Stimulated activated naive CD8-positive, alpha-beta T cell treated with anti-CD3 and anti-CD28 coated beads, Interleukin-15, amount 100 ng/mL, for 72 hours (primary cell): ENCODE results near the gene ATPAF1.
A peak's percentile ranks its signal among the peaks of the same experiment; 100 is the strongest.

Experiments
- ATAC-seq: fragments of 150-1000 bp; cut with Tn5 transposase; 2 replicates; pipeline ENCODE4 v1.10.0; 2021; ENCODE audit warnings: mild to moderate bottlenecking, moderate library complexity
- DNase-seq, 2 donors: peaks; one replicate each; pipeline ENCODE4 v3.0.0; 2021 to 2022
- H3K27ac Mint-ChIP-seq, 2 donors: one replicate each; pipeline ENCODE4 v1.8.0; 2022; ENCODE audit warnings: mild to moderate bottlenecking in 2 of 2, mixed read lengths in 2 of 2, moderate library complexity in 2 of 2
- H3K27me3 Mint-ChIP-seq: one replicate; pipeline ENCODE4 v1.8.0; 2022; ENCODE audit warnings: mixed read lengths
- H3K4me1 Mint-ChIP-seq: one replicate; pipeline ENCODE4 v1.8.0; 2022; ENCODE audit warnings: mild to moderate bottlenecking, mixed read lengths
- H3K4me3 Mint-ChIP-seq, 2 donors: one replicate each; pipeline ENCODE4 v1.8.0; 2022; ENCODE audit warnings: mild to moderate bottlenecking in 2 of 2, mixed read lengths in 2 of 2, moderate library complexity in 1 of 2
- H3K9me3 Mint-ChIP-seq, 2 donors: one replicate each; pipeline ENCODE4 v1.8.0; 2022; ENCODE audit warnings: mixed read lengths in 2 of 2

ATPAF1 gene

GRCh38 chr1:46599059-46599970, 68.8 kb downstream of the ATPAF1 start:
- Mint-ChIP-seq H3K27me3 (no peaks in the 10 kb centered on the region), H3K4me3 (no peak overlapping the region), H3K27ac (no peak overlapping the region), H3K9me3 (no peaks in the 10 kb centered on the region), H3K4me1 (peaks cover 56% of the 10 kb centered on the region)
- ATAC-seq (no peak), DNase-seq (no peak)

- peaks cover 39% of the 10 kb centered on the region for H3K4me1 Mint-ChIP-seq
- no peaks in the 10 kb centered on the region for H3K9me3 Mint-ChIP-seq
- no peak for ATAC-seq
- H3K27me3 Mint-ChIP-seq: no peaks in the 10 kb centered on the region
- H3K4me3 Mint-ChIP-seq: no peak overlapping the region
- H3K27ac Mint-ChIP-seq: no peak overlapping the region
- no peak for DNase-seq
These were observed 71.3 kb downstream of the ATPAF1 start for GRCh38 chr1:46596846-46597245.

- DNase-seq: no peak
- ATAC-seq: no peak
- Mint-ChIP-seq H3K9me3 (no peaks in the 10 kb centered on the region), H3K4me1 (peaks cover 41% of the 10 kb centered on the region), H3K27me3 (no peaks in the 10 kb centered on the region), H3K27ac (no peak overlapping the region), H3K4me3 (no peak overlapping the region)
These were observed 72.1 kb downstream of the ATPAF1 start for GRCh38 chr1:46596036-46596435.

GRCh38 chr1:46595127-46595526, 73.0 kb downstream of the ATPAF1 start:
- DNase-seq (no peak), ATAC-seq (no peak)
- Mint-ChIP-seq H3K4me3 (peak overlapping the region in 1 of 2 donors; percentile 3), H3K4me1 (peaks cover 37% of the 10 kb centered on the region), H3K9me3 (no peaks in the 10 kb centered on the region), H3K27ac (no peak overlapping the region), H3K27me3 (no peaks in the 10 kb centered on the region)

GRCh38 chr1:46594063-46594462, 74.1 kb downstream of the ATPAF1 start:
- Mint-ChIP-seq H3K4me1 (peaks cover 26% of the 10 kb centered on the region), H3K9me3 (no peaks in the 10 kb centered on the region), H3K27me3 (no peaks in the 10 kb centered on the region), H3K4me3 (no peak overlapping the region), H3K27ac (no peak overlapping the region)
- DNase-seq: no peak
- no peak for ATAC-seq

GRCh38 chr1:46592823-46593222, 75.3 kb downstream of the ATPAF1 start:
- DNase-seq (no peak), ATAC-seq (no peak)
- Mint-ChIP-seq H3K27ac (peak overlapping the region in 1 of 2 donors; percentile 2), H3K4me3 (no peak overlapping the region), H3K27me3 (no peaks in the 10 kb centered on the region), H3K9me3 (no peaks in the 10 kb centered on the region), H3K4me1 (peaks cover 24% of the 10 kb centered on the region)

- ATAC-seq: no peak
- H3K4me1 Mint-ChIP-seq: peaks cover 11% of the 10 kb centered on the region
- no peaks in the 10 kb centered on the region for H3K27me3 Mint-ChIP-seq
- H3K4me3 Mint-ChIP-seq: no peak overlapping the region
- H3K27ac Mint-ChIP-seq: no peak overlapping the region
- DNase-seq: no peak
- H3K9me3 Mint-ChIP-seq: no peaks in the 10 kb centered on the region
These were observed 78.6 kb downstream of the ATPAF1 start for GRCh38 chr1:46589529-46589928.

GRCh38 chr1:46587069-46587468, 81.1 kb downstream of the ATPAF1 start:
- DNase-seq: no peak
- ATAC-seq: no peak
- H3K9me3 Mint-ChIP-seq: no peaks in the 10 kb centered on the region
- no peaks in the 10 kb centered on the region for H3K27me3 Mint-ChIP-seq
- H3K4me1 Mint-ChIP-seq: peaks cover 28% of the 10 kb centered on the region
- no peak overlapping the region for H3K27ac Mint-ChIP-seq
- H3K4me3 Mint-ChIP-seq: no peak overlapping the region

- Mint-ChIP-seq H3K27ac (no peak overlapping the region), H3K4me1 (peaks cover 34% of the 10 kb centered on the region), H3K9me3 (peaks cover 0 to 4% of the 10 kb centered on the region in 2 donors), H3K4me3 (no peak overlapping the region), H3K27me3 (no peaks in the 10 kb centered on the region)
- DNase-seq: no peak
- no peak for ATAC-seq
These were observed 82.7 kb downstream of the ATPAF1 start for GRCh38 chr1:46585312-46585938.

- H3K27ac Mint-ChIP-seq: peak overlapping the region in 1 of 2 donors; percentile 66
- no peaks in the 10 kb centered on the region for H3K27me3 Mint-ChIP-seq
- no peak overlapping the region for H3K4me3 Mint-ChIP-seq
- H3K4me1 Mint-ChIP-seq: peaks cover 36% of the 10 kb centered on the region
- DNase-seq: no peak
- ATAC-seq: no peak
- H3K9me3 Mint-ChIP-seq: peaks cover 0 to 4% of the 10 kb centered on the region in 2 donors
These were observed 84.7 kb downstream of the ATPAF1 start for GRCh38 chr1:46583494-46583893.

GRCh38 chr1:46582972-46583371, 85.2 kb downstream of the ATPAF1 start:
- DNase-seq (no peak), ATAC-seq (no peak)
- peak overlapping the region; percentile 15 to 66 for H3K27ac Mint-ChIP-seq
- peaks cover 0 to 4% of the 10 kb centered on the region in 2 donors for H3K9me3 Mint-ChIP-seq
- no peak overlapping the region for H3K4me3 Mint-ChIP-seq
- no peaks in the 10 kb centered on the region for H3K27me3 Mint-ChIP-seq
- H3K4me1 Mint-ChIP-seq: peaks cover 36% of the 10 kb centered on the region
